GM21786 (cell line): Measurements from ENCODE around the gene FRMD8.
A peak's percentile ranks its signal among the peaks of the same experiment; 100 is the strongest.

Source experiments
- ATAC-seq: cut with Tn5 transposase; IDR thresholded peaks from one replicate; pipeline ENCODE4 v1.9.1; 2021; ENCODE audit not compliant: unreplicated experiment

The FRMD8 gene

GRCh38 chr11:65434057-65434666, 47.7 kb downstream of the FRMD8 start:
- ATAC-seq: no peak

- ATAC-seq: no peak
These were observed 48.4 kb downstream of the FRMD8 start for GRCh38 chr11:65434667-65435410.

GRCh38 chr11:65435411-65435931, 49.0 kb downstream of the FRMD8 start:
- ATAC-seq: no peak

- no peak for ATAC-seq
These were observed 49.6 kb downstream of the FRMD8 start for GRCh38 chr11:65435981-65436411.

- no peak for ATAC-seq
These were observed 50.1 kb downstream of the FRMD8 start for GRCh38 chr11:65436412-65437032.

- no peak for ATAC-seq
These were observed 51.2 kb downstream of the FRMD8 start for GRCh38 chr11:65437436-65438227.

- ATAC-seq: no peak
These were observed 52.1 kb downstream of the FRMD8 start for GRCh38 chr11:65438257-65439151.

GRCh38 chr11:65439331-65440181, 53.1 kb downstream of the FRMD8 start:
- ATAC-seq: no peak

- ATAC-seq: peak; percentile 63
These were observed 54.5 kb downstream of the FRMD8 start for GRCh38 chr11:65440831-65441499.

GRCh38 chr11:65442842-65443331, 56.5 kb downstream of the FRMD8 start:
- ATAC-seq: no peak

- no peak for ATAC-seq
These were observed 58.0 kb downstream of the FRMD8 start for GRCh38 chr11:65444314-65445051.

- no peak for ATAC-seq
These were observed 58.7 kb downstream of the FRMD8 start for GRCh38 chr11:65445101-65445603.

GRCh38 chr11:65445604-65446445, 59.4 kb downstream of the FRMD8 start:
- no peak for ATAC-seq

GRCh38 chr11:65446446-65447277, 60.2 kb downstream of the FRMD8 start:
- no peak for ATAC-seq

- ATAC-seq: no peak
These were observed 61.6 kb downstream of the FRMD8 start for GRCh38 chr11:65448074-65448417.
